ENCODE data around the gene KPNA4.
A peak's percentile ranks its signal among the peaks of the same experiment; 100 is the strongest.
"Not testable (repeated sequence)": the region's sequence is repeated elsewhere in the genome, so short reads cannot be mapped to it uniquely, and the experiment has no call there.

Gene KPNA4

DNA sequence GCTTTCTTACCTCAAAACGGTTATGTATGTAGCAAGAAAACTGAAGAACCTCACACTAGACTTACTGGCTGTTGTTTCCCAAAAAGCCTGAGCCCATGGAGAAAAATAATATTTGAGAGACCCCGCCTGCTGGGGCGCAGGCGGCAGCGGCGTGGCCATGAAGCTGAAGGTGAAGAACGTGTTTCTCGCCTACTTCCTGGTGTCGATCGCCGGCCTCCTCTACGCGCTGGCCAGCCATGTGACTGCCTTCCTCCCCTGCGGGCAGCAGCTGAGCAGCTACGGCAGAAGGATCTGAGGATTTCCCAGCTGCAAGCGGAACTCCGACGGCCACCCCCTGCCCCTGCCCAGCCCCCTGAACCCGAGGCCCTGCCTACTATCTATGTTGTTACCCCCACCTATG lies 113.1 kb downstream of the KPNA4 start:
- not testable (repeated sequence) for DNase-seq (ENCODE audit: low spot score); FAIRE-seq

DNA sequence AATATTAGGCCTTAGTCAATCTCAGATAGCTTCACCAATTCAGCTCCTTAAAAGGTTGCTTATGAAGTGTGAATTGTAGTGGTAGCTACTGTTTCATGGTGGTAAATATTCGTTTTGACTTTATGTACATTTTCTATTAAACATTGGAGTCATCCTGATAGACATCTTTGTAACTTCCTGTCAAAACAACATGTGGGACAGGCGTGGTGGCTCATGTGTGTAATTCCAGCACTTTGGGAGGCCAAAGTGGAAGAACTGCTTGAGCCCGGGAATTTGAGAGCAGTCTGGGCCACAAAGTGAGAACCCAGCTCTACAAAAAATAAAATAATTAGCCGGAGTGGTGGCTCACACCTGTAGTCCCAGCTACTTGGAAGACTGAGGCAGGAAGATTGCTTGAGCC lies 113.8 kb downstream of the KPNA4 start:
- FAIRE-seq = no peak
- no peak for DNase-seq (ENCODE audit: low spot score)

DNA sequence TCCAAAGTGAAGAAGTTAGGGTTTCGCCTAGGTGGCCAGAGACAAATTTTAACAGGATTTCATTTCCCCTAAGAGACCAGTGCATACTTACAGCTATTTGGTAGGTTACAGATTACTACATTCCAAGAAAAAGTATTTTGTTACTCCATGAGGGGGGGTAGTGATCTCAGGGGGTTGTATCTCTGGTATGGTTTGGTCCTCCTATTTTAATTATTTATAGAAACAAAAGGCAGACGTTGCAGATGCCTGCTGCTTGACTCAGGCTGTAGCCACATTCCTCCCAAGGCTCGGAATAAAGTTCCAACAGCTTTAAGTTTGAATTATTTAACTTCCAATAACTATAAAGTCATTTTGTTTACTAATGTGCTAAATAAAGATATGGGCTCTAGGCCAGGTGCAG lies 114.5 kb downstream of the KPNA4 start:
- DNase-seq (ENCODE audit: low spot score) (peak; percentile 62), FAIRE-seq (peak; percentile 67)

DNA sequence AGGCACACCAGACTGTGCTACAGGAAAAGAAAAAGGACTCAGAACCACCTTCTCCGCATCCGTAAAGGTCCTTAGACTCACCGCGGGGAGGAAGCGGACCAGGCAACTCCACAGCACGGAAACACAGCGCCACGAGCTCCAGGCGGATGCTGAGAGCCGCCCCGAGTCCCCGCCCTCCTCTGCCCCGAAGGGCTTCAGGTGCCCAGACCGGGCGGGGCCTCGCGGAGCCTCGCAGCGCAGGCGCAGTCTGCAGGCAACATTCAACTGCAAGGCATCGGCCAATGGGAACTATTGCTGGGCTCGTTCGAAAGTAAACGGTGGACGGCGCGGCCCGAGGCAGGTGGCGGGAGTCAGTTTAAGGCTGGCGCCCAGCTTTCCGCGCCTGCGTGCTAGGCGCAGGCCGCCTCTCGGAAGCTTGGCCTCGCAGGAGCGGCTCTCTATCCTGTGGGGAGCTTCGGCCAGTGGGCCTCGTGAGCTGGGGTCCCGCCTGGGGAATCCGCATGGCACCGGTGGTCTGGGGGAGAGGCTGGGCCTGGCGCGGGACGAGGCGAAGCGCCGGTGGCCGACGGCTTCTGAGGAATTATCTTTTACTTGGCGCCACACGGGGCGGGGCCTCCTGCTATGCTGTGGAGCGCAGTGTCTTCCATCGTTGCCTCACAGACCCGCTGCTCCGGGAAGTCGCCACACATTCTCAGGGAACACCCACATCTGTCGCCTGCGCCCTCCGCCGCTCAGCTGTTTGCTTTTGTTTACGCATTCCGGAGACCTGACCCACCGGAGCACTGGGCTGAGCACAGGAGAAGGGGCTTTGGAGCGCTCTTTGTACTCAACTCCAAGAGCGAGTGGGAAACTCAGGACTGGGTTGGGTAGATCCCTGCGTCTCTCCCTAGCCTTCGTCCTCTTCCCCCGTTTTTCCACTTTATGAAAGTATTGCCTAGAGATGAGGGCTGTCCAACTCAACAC lies 115.5 kb downstream of the KPNA4 start, which contains the start of gene TRIM59:
Gene TRIM59, minus strand, starts transcription at position 151 of the 963 bp plus-strand sequence. CDS start 10,603 bp downstream, outside the sequence.
- peak; percentile 60 for FAIRE-seq

DNA sequence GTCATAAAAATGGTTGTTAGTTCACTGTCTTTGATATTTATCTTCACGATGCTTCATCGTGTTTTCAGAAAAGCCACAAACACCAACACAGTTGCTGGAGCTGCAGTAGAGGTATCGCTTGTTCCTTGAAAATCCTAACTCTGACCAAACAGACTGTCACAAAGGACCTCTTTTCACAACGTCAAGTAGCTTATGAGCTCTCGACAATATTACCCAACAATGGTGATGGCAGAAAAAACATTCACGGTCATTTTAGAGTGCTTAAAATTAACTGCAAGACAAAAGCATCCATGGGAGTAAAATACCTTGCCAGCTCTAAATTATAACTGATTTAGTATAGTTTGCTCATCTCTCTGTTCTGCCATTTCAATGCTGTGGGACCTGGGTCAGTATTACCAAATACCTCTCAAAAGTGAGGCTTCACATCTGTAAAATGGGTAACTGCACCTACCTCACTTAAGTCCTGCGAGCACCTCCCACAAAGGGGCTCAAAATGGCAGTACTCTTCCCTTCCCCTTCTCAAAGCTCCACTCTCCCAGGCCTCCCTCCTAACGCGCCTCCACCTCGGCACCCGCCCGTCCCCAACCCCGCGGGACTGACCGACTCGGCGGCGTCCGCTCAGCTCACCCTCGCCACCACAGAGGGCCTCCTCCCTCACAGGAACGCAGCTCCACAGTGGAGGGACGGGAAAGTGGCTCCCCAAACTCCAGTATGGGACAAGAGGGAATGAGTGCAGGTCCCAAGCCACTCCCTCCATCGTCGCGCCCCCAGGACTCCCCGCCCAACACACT lies 116.3 kb downstream of the KPNA4 start:
- no peak for FAIRE-seq
- DNase-seq (ENCODE audit: low spot score) = no peak

More for the DNA sequence above, 115.5 kb downstream of the KPNA4 start, which contains the start of gene TRIM59:
- peak; percentile 93 for DNase-seq (ENCODE audit: low spot score)

DNA sequence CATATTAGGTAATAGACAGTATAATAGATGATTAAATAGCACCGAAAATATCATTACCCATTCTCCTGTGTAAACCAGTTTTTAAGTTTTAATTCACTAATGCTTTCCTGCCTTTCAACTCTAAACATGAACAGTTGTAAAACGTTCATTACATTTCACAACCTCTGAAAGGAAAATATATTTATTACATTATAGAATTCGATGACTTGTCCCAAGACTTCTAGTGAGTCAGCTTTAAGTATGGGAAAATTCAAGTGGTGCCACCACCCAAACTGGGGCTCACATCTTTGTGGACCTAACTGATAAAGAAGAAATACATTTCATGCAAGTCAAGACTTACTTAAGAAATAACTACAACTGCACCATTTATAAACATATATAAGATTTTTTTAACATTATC lies 117.8 kb downstream of the KPNA4 start:
- no peak for DNase-seq (ENCODE audit: low spot score)
- peak; percentile 44 for FAIRE-seq

DNA sequence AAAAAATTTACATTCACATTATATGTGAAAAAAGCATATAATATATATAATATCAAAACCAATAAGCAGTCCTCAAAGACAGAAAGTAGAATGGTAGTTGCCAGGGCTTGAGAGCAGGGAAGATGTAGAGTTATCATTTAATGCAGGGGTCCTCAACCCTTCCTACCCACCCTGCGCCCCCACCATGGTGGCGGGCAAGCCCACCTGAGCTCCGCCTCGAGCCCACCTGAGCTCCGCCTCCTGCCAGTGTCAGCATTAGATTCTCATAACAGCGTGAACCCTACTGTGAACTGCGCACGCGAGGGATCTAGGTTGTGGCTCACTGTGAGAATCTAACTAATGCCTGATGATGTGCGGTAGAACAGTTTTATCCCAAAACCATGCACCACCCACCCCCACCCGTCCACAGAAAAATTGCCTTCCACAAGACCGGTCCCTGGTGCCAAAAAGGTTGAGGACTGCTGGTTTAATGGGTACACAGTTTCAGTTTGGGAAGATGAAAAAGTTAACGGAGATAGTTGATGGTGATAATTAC lies 118.8 kb downstream of the KPNA4 start:
- DNase-seq (ENCODE audit: low spot score) = no peak
- FAIRE-seq = no peak

DNA sequence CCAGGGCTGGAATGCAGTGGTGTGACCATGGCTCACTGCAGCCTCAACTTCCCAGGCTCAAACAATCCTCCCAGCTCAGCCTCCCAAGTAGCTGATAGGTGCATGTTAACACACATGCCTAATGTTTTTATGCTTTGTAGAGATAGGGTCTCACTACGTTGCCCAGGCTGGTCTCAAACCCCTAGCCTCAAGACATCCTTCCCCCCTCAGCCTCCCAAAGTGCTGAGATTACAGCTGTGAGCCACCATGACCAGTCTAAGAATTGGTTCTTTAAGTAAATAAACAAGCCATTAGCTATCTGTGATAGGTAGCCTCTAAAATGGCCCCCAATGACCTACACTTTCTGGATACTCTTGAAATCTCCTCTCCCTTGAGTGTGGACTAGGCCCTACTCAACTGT lies 119.5 kb downstream of the KPNA4 start:
- DNase-seq (ENCODE audit: low spot score) (no peak), FAIRE-seq (no peak)
